OCI-LY1 (cell line): Measurements from ENCODE around the gene PIANP.
"Not testable (repeated sequence)": the region's sequence is repeated elsewhere in the genome, so short reads cannot be mapped to it uniquely, and the experiment has no call there.

Experiments
- H2AFZ ChIP-seq: fragments of 200-600 bp; sonication (generic), shearing (Covaris generic); 2 replicates; pipeline ENCODE4 v1.6.0; 2014; ENCODE audit warnings: antibody characterized with exemption, mild to moderate bottlenecking, low read length
- H3F3A ChIP-seq: fragments of 200-600 bp; sonication (generic), shearing (Covaris generic); 2 replicates; pipeline ENCODE4 v1.6.0; 2014; ENCODE audit warnings: mild to moderate bottlenecking, antibody characterized with exemption, low read length, moderate library complexity; ENCODE audit not compliant: insufficient read depth
- H3K27ac ChIP-seq: fragments of 200-600 bp; sonication (generic); 2 replicates; pipeline ENCODE4 v1.5.1; 2014; ENCODE audit warnings: low read length, mixed run types, mild to moderate bottlenecking, low read depth; ENCODE audit not compliant: poor library complexity, severe bottlenecking
- H3K27me3 ChIP-seq: fragments of 200-600 bp; sonication (generic); 2 replicates; pipeline ENCODE4 v1.6.0; 2014; ENCODE audit warnings: antibody characterized with exemption, mild to moderate bottlenecking, low read length, moderate library complexity; ENCODE audit not compliant: insufficient read depth
- H3K36me3 ChIP-seq: fragments of 200-600 bp; sonication (generic); 2 replicates; pipeline ENCODE4 v1.6.1; 2014; ENCODE audit warnings: mild to moderate bottlenecking, antibody characterized with exemption, low read length, moderate library complexity, mixed read lengths; ENCODE audit not compliant: insufficient read depth
- H3K4me1 ChIP-seq: fragments of 200-600 bp; sonication (generic); 2 replicates; pipeline ENCODE4 v1.5.1; 2014; ENCODE audit warnings: mild to moderate bottlenecking, low read length, moderate library complexity; ENCODE audit not compliant: insufficient read depth, severe bottlenecking
- H3K4me2 ChIP-seq: fragments of 200-600 bp; sonication (generic), shearing (Covaris generic); 2 replicates; pipeline ENCODE4 v1.6.1; 2014; ENCODE audit warnings: low read length
- H3K4me3 ChIP-seq: fragments of 200-600 bp; sonication (generic); 2 replicates; pipeline ENCODE4 v1.5.1; 2014; ENCODE audit warnings: low read length, low read depth, mild to moderate bottlenecking, mixed read lengths; ENCODE audit not compliant: poor library complexity, severe bottlenecking
- H3K79me2 ChIP-seq: fragments of 200-600 bp; shearing (Covaris generic); 2 replicates; pipeline ENCODE4 v1.6.1; 2016; ENCODE audit warnings: mixed run types, low read length, mixed read lengths; ENCODE audit not compliant: insufficient read depth
- H3K9ac ChIP-seq: fragments of 200-600 bp; sonication (generic), shearing (Covaris generic); 2 replicates; pipeline ENCODE4 v1.6.1; 2014; ENCODE audit warnings: mild to moderate bottlenecking, low read length, mixed read lengths
- H3K9me2 ChIP-seq: fragments of 200-600 bp; sonication (generic), shearing (Covaris generic); 2 replicates; pipeline ENCODE4 v1.6.1; 2014; ENCODE audit warnings: low read depth, mild to moderate bottlenecking, low read length, mixed read lengths
- H3K9me3 ChIP-seq: fragments of 200-600 bp; shearing (Covaris generic); 2 replicates; pipeline ENCODE4 v1.6.1; 2014; ENCODE audit warnings: low read length, mixed read lengths
- H4K20me1 ChIP-seq: fragments of 200-600 bp; sonication (generic), shearing (Covaris generic); 2 replicates; pipeline ENCODE4 v1.6.0; 2016; ENCODE audit warnings: mild to moderate bottlenecking, low read length; ENCODE audit not compliant: insufficient read depth
- CTCF ChIP-seq: fragments of 200-600 bp; sonication (generic), shearing (Covaris generic); IDR thresholded peaks from 2 replicates; pipeline ENCODE4 v1.5.1; 2017; ENCODE audit warnings: mild to moderate bottlenecking, antibody characterized with exemption, low read length, moderate library complexity, mixed read lengths
- EZH2 ChIP-seq: fragments of 200-600 bp; sonication (generic), shearing (Covaris generic); IDR thresholded peaks from 2 replicates; pipeline ENCODE4 v1.8.0; 2017; ENCODE audit warnings: borderline replicate concordance, mixed run types, mild to moderate bottlenecking, antibody characterized with exemption, low read length, moderate library complexity, mixed read lengths

The PIANP gene

GRCh38 chr12:6745741-6746525, 45.3 kb upstream of the PIANP start:
- Histone ChIP-seq H3K9me2 (no peaks in the 10 kb centered on the region), H4K20me1 (no peaks in the 10 kb centered on the region), H3K9me3 (peaks cover 9% of the 10 kb centered on the region; the same call in 1 of the 2 replicates), H3K27ac (peak overlapping the region; percentile 60), H3K4me3 (no peak overlapping the region), H3K79me2 (no peaks in the 10 kb centered on the region), H3K4me1 (peaks cover 8% of the 10 kb centered on the region), H3K27me3 (no peaks in the 10 kb centered on the region), H3K4me2 (peak overlapping the region; percentile 12; the same call in 1 of the 2 replicates), H3K36me3 (peaks cover 58% of the 10 kb centered on the region), H3K9ac (no peak overlapping the region), H3F3A (no peaks in the 10 kb centered on the region), H2AFZ (no peak overlapping the region)
- no peak for TF ChIP-seq CTCF
- TF ChIP-seq EZH2 = no peak

GRCh38 chr12:6743300-6743699, 42.7 kb upstream of the PIANP start:
- not testable (repeated sequence) for H3K4me2 ChIP-seq, H3K9me3 ChIP-seq, H3K27ac ChIP-seq, H4K20me1 ChIP-seq, H3K27me3 ChIP-seq, H3K4me1 ChIP-seq, H3K9ac ChIP-seq, H2AFZ ChIP-seq, H3F3A ChIP-seq, H3K79me2 ChIP-seq, H3K4me3 ChIP-seq, H3K9me2 ChIP-seq
- peaks cover 32% of the 10 kb centered on the region for H3K36me3 ChIP-seq

- Histone ChIP-seq H2AFZ (no peak overlapping the region), H3K27ac (no peak overlapping the region), H3K36me3 (peaks cover 28% of the 10 kb centered on the region), H3K27me3 (no peaks in the 10 kb centered on the region), H3K4me1 (peaks cover 8% of the 10 kb centered on the region), H4K20me1 (no peaks in the 10 kb centered on the region), H3K79me2 (no peaks in the 10 kb centered on the region), H3K9me2 (no peaks in the 10 kb centered on the region), H3K4me2 (no peak overlapping the region), H3K9ac (no peak overlapping the region), H3K9me3 (peaks cover 9% of the 10 kb centered on the region; the same call in 1 of the 2 replicates), H3K4me3 (no peak overlapping the region), H3F3A (no peaks in the 10 kb centered on the region)
- TF ChIP-seq EZH2 = no peak
- no peak for TF ChIP-seq CTCF
Measured at GRCh38 chr12:6742834-6743233, 42.2 kb upstream of the PIANP start.

GRCh38 chr12:6742080-6742479, 41.5 kb upstream of the PIANP start:
- H3K4me2 ChIP-seq = not testable (repeated sequence)

More at GRCh38 chr12:6742080-6742479, 41.5 kb upstream of the PIANP start:
- not testable (repeated sequence) for H3K9ac ChIP-seq, H4K20me1 ChIP-seq, H3K4me3 ChIP-seq, H3K9me2 ChIP-seq, H3K27ac ChIP-seq, H2AFZ ChIP-seq, H3K9me3 ChIP-seq, H3F3A ChIP-seq, H3K4me1 ChIP-seq, H3K79me2 ChIP-seq, H3K27me3 ChIP-seq
- H3K36me3 ChIP-seq = peaks cover 20% of the 10 kb centered on the region
